Ascending aorta (tissue), 2 donors: ENCODE measurements around the gene METTL24. TPM values are rescaled to one million over a fixed set of nuclear protein-coding genes. Genes with fewer than 3 reads are reported as not detected.

Experiments used
- DNase-seq, 2 donors: peaks; one replicate each; pipeline ENCODE4 v3.0.0-alpha.2; 2019; ENCODE audit warnings: low spot score in 2 of 2
- H3K27ac ChIP-seq, 2 donors: fragments of 200-600 bp; sonication (generic); one replicate each; pipeline ENCODE4 v1.5.1; 2016 to 2017; ENCODE audit warnings: mild to moderate bottlenecking in 1 of 2
- H3K27me3 ChIP-seq: fragments of 200-600 bp; sonication (generic); one replicate; pipeline ENCODE4 v1.5.1; 2017
- H3K36me3 ChIP-seq, 2 donors: fragments of 200-600 bp; sonication (generic); one replicate each; pipeline ENCODE4 v1.5.1; 2016
- H3K4me1 ChIP-seq, 2 donors: fragments of 200-600 bp; sonication (generic); one replicate each; pipeline ENCODE4 v1.5.1; 2016 to 2017; ENCODE audit warnings: mild to moderate bottlenecking in 1 of 2
- H3K4me3 ChIP-seq, 2 donors: fragments of 200-600 bp; sonication (generic); one replicate each; pipeline ENCODE4 v1.5.1; 2016 to 2017; ENCODE audit warnings: mild to moderate bottlenecking in 1 of 2
- H3K9me3 ChIP-seq, 2 donors: fragments of 200-600 bp; sonication (generic); one replicate each; pipeline ENCODE4 v1.5.1; 2016
- intact Hi-C: fragments of 100-400 bp; cut with DNase I; formaldehyde crosslinking; loops from one replicate; pipeline ENCODE4 v1.15.1; 2023
- total RNA-seq: library from RNA; depleted of rRNA; stranded (reverse); fragments of >200 nt; gene quantifications from one replicate; pipeline ENCODE4 v1.1.0, GENCODE V29; 2016
- TF ChIP-seq, protein P1 (sequence below), 3 experiments: fragments of 200-600 bp in 2 of 3; fragments of 450-650 bp in 1 of 3; sonication (generic) in 2 of 3; IDR thresholded peaks; one replicate each; pipeline ENCODE4 v1.5.1; 2016 to 2019; ENCODE audit warnings: antibody characterized with exemption in 3 of 3, mild to moderate bottlenecking in 1 of 3, moderate library complexity in 1 of 3

METTL24 gene
- total RNA-seq, 1 donor from 2014 or later, result 2.0 TPM

DNA sequence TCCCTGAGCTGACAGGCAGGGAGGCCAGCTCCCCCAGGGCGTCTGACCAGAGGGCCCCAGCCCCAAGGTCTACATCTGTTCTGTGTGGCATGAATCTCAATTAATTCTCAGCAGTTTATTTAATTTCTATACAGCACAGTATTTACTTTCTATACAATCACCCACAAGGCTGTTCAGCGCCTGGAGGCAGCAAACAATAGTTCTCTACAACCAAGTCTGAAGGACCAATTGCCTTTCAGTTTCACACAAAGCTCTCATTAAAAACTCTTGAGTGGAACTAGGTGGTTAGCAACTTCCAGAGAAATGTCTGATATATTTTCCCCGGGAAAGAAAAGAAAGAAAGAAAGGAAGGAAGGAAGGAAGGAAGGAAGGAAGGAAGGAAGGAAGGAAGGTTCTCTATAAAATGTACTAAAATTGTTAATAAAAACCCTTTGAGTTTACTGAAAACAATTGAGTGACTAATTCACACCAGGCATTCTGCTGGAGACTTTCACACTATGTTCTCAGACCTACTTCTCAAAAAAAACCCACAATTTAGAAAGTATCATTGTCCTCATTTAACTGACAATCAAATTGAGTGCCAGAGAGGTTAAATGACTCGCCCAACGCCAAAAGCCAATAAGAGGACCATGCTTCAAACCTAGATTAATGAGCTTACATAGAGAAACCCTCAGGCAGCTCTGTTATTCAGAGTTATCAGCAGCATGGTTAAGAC, 62.5 kb downstream of the METTL24 start:
- intact Hi-C loops, result no loop called here
- H3K27me3 ChIP-seq, result no peaks in the 10 kb centered on the region
- H3K36me3 ChIP-seq, result no peaks in the 10 kb centered on the region
- DNase-seq, result no peak
- H3K9me3 ChIP-seq, result no peaks in the 10 kb centered on the region
- TF ChIP-seq, protein P1, sequence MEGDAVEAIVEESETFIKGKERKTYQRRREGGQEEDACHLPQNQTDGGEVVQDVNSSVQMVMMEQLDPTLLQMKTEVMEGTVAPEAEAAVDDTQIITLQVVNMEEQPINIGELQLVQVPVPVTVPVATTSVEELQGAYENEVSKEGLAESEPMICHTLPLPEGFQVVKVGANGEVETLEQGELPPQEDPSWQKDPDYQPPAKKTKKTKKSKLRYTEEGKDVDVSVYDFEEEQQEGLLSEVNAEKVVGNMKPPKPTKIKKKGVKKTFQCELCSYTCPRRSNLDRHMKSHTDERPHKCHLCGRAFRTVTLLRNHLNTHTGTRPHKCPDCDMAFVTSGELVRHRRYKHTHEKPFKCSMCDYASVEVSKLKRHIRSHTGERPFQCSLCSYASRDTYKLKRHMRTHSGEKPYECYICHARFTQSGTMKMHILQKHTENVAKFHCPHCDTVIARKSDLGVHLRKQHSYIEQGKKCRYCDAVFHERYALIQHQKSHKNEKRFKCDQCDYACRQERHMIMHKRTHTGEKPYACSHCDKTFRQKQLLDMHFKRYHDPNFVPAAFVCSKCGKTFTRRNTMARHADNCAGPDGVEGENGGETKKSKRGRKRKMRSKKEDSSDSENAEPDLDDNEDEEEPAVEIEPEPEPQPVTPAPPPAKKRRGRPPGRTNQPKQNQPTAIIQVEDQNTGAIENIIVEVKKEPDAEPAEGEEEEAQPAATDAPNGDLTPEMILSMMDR (IDR thresholded peaks at IDR 0.05), result no peak
- no peaks in the 10 kb centered on the region for H3K4me1 ChIP-seq
- no peak overlapping the region for H3K4me3 ChIP-seq
- no peak overlapping the region for H3K27ac ChIP-seq

DNA sequence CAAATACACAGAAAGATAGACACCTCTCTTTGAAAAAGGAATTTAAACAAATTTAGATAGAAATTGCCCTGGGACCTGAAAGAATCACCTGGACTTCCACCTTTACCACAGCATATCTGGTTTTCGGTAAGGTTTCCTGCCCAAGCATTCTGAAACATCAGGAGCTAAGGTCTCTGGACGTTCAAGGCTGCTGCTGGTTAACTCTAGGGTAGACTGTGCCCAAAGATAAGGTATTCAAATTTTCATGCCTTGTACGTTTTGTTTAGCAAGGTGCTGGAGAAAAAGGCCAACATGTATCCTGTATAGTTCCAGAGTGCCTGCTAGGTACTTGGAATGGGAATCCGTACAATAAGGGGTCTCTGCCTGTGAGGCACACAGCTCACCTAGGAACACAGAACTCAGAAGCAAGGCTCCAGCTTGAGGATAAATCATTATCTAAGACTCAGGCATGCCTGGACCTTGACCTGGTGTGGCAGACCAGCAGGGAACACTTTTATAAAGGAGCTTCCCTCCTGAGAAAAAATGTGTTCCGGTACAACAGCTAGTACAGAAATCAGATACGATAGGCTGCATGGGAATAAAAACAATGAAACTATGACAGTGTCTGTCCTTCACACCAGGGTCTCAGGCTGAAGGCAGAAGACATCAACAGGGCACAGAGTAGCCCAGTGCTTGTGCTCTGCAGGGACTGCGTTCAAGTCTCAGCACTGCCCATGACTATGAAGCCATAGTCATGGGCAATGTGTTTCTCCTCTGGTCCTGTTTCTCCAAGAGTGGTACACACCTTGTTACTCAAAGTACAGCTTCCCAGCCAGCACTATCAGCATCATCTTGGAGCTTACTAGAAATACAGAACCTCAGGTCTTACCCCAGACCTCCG, 70.4 kb downstream of the METTL24 start:
- DNase-seq, result no peak
- Histone ChIP-seq H3K27ac (no peak overlapping the region), H3K4me1 (no peaks in the 10 kb centered on the region), H3K27me3 (no peaks in the 10 kb centered on the region), H3K9me3 (no peaks in the 10 kb centered on the region), H3K4me3 (no peak overlapping the region), H3K36me3 (no peaks in the 10 kb centered on the region)
- intact Hi-C loops, result no loop called here
- TF ChIP-seq, protein P1 (IDR thresholded peaks at IDR 0.05), result no peak

DNA sequence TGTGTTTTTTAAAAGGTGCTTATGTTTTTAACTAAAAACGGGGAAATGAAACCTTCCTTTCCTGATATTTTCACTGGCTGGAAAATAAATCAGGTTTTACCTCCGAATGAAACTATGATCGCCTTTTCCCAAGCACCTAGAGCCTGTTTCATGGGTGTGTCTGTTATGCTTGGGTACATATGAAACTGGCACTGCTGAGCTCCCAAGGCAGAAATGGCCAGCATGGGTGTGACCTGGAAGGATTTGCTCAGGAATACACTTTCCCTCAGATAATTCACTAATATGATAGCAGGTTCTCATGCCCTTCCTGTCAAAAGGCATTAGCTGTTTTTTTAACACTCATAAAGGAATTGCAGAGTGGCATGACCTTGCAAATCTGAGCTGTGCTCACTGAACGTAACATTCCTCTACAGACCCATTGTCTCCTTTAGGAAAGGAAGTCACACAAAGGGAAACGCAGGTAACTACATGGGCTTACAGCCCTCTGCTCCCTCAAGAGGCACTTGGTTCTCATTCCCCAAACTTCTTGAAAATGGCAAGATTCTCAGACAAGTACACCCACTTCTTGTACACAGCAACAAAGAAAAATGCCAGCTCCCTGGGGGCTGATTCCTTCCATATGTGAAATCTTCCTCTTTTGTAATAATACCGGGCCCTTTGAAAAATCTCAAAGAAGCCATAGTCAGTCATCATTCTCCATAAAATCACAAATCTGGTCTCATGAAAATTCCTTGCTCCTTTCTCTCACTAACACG, 72.7 kb downstream of the METTL24 start:
- intact Hi-C loops, result no loop called here
- H3K36me3 ChIP-seq, result no peaks in the 10 kb centered on the region
- no peaks in the 10 kb centered on the region for H3K4me1 ChIP-seq
- no peak overlapping the region for H3K27ac ChIP-seq
- DNase-seq, result no peak
- TF ChIP-seq, protein P1 (IDR thresholded peaks at IDR 0.05), result no peak
- H3K9me3 ChIP-seq, result no peaks in the 10 kb centered on the region
- H3K4me3 ChIP-seq, result no peak overlapping the region
- no peaks in the 10 kb centered on the region for H3K27me3 ChIP-seq

DNA sequence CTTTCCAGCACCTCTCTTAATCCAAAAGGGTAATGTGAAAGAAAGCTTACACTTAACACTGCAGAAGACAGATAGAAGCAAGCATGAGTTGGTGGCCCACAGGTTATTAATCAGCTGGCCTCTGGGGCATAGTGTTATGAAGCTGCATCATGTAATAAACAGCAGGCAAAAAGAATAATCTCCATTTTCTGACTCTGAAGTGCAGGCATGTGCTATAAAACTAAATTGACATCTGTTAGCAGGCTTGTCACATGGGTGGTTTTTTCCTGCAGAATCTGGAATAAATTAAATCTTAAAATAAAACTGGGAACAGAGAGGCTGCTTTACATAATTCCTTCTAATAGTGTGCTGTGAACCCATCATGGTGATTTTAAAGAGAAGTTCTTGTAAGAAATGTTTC, 73.3 kb downstream of the METTL24 start:
- H3K27ac ChIP-seq, result no peak overlapping the region
- intact Hi-C loops, result no loop called here

DNA sequence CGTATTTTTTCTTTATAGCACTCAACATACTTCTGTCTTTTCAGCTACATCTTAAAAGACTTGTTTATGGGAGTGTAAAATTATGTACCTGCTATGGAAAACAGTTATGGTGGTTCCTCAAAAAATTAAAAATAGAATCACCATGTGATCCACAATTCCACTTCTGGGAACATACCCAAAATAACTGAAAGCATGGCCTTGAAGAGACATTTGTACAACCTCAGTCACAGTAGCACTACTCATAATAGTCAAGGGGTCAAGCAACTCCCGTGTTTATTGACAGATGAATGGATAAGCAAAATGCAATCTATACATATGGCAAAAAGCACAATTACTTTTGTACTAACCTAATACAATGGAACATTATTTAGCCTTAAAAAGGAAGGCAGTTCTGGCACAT, 74.5 kb downstream of the METTL24 start:
- intact Hi-C loops, result no loop called here
- TF ChIP-seq, protein P1 (IDR thresholded peaks at IDR 0.05), result no peak
- no peaks in the 10 kb centered on the region for H3K36me3 ChIP-seq
- no peak overlapping the region for H3K27ac ChIP-seq
- no peaks in the 10 kb centered on the region for H3K27me3 ChIP-seq
- H3K4me3 ChIP-seq, result no peak overlapping the region
- no peak for DNase-seq
- H3K9me3 ChIP-seq, result no peaks in the 10 kb centered on the region
- H3K4me1 ChIP-seq, result no peaks in the 10 kb centered on the region

More for the DNA sequence above, 73.3 kb downstream of the METTL24 start:
- TF ChIP-seq, protein P1 (IDR thresholded peaks at IDR 0.05), result no peak
- no peaks in the 10 kb centered on the region for H3K9me3 ChIP-seq
- no peaks in the 10 kb centered on the region for H3K36me3 ChIP-seq
- no peaks in the 10 kb centered on the region for H3K27me3 ChIP-seq
- H3K4me3 ChIP-seq, result no peak overlapping the region
- DNase-seq, result no peak
- H3K4me1 ChIP-seq, result no peaks in the 10 kb centered on the region
